GM21367 (cell line): ENCODE results near the gene NCEH1.
"Not testable (repeated sequence)": the region's sequence is repeated elsewhere in the genome, so short reads cannot be mapped to it uniquely, and the experiment has no call there.

Experiments
- ATAC-seq: cut with Tn5 transposase; IDR thresholded peaks from one replicate; pipeline ENCODE4 v1.9.1; 2021; ENCODE audit not compliant: unreplicated experiment

Gene NCEH1

DNA sequence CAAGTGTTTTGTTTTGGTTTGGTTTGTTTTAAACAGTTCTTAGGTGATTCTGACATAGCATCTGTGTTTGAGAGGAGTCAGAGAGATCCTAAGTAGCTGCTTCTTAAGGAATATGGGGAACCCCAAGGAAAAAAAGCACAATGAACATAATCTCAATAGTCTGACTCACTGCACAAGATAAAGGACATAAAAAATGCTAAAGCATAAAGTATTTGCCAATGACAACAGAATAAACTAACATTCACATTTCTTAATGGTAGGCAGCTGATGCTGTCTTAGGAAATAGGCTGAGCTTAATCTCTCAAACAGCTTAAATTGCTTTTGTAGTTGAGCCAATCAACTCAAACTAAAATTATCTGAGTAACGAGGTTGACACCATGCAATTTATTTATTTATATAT lies 2.9 kb downstream of the NCEH1 start:
- ATAC-seq: no peak

DNA sequence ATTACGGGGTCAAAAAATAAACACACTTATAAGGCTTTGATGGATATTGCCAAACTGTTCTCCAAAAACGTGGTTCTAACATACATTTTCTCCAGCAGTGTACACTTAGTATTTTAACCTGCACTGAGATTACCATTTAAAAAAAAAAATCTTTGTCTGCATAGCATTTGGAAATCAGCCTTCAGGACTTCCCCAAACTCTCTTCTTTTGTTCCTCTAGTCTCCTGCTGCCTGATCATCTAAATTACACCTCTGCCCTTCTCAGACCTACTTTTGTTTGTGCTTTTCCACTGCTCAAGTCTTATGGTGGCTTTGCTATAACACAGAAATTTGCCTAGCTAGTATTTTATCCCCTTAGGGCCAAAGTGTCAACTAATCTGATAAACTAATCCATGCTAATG lies 3.8 kb downstream of the NCEH1 start:
- ATAC-seq: no peak

- no peak for ATAC-seq
These were observed 5.7 kb downstream of the NCEH1 start for GRCh38 chr3:172705170-172705569.

GRCh38 chr3:172704001-172704400 lies 6.9 kb downstream of the NCEH1 start:
- no peak for ATAC-seq

- not testable (repeated sequence) for ATAC-seq
These were observed 8.1 kb downstream of the NCEH1 start for GRCh38 chr3:172702731-172703130.

- ATAC-seq: no peak
These were observed 8.6 kb downstream of the NCEH1 start for GRCh38 chr3:172702256-172702655.

- ATAC-seq: no peak
These were observed 9.1 kb downstream of the NCEH1 start for GRCh38 chr3:172701751-172702150.

DNA sequence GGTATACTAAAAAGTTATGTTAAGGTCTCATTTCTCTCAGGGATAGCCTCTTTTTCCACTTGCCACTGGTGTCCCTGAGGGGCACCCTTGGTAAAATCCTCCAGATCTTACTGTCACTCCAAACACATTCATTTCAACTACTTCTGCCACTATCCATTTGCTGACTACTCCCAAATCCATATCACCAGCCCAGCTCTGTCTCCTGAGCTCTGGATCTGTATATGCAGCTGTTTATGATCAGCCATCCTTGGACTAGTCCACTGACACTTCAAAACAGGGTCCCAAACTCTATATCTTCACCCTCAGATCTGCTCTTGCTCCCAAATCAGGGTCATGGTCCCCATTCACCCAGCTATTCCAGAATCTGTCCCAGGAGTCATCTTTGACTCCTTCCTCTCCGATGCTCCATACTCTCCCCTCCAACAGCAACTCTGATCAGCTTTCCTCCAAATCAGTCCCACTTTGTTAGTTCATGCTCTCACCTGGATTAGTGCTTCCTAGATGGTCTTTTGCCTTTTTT lies 9.9 kb downstream of the NCEH1 start:
- no peak for ATAC-seq

GRCh38 chr3:172700256-172700655 lies 10.6 kb downstream of the NCEH1 start:
- no peak for ATAC-seq

DNA sequence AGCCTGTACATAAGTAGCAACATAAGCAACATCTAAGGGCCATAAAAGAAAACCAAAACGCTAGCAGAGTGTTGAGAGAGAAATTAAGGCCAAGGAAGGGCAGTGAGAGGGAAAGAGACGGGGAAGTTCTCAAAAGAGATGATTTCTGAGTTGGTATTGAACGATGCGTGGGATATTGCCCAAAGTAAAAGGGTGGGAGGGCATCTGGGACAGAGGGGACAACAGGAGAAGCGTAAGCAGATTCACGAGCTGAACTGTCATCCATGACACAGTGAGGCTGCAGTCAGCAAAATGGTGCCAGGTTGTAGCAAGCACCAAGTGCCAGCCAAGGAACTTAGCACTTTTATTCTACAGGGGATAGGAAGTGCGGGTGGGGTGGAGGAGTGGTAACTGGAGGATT lies 11.8 kb downstream of the NCEH1 start:
- ATAC-seq: no peak

- no peak for ATAC-seq
These were observed 12.2 kb downstream of the NCEH1 start for GRCh38 chr3:172698631-172699030.

GRCh38 chr3:172697558-172697957 lies 13.3 kb downstream of the NCEH1 start:
- ATAC-seq: no peak

- no peak for ATAC-seq
These were observed 14.5 kb downstream of the NCEH1 start for GRCh38 chr3:172696357-172696756.

- no peak for ATAC-seq
These were observed 16.2 kb downstream of the NCEH1 start for GRCh38 chr3:172694573-172695246.

GRCh38 chr3:172692751-172693338 lies 18.0 kb downstream of the NCEH1 start:
- ATAC-seq: peak; percentile 79

- ATAC-seq: no peak
These were observed 19.9 kb downstream of the NCEH1 start for GRCh38 chr3:172690936-172691335.

- no peak for ATAC-seq
These were observed 22.3 kb downstream of the NCEH1 start for GRCh38 chr3:172688588-172688987.

GRCh38 chr3:172687501-172687900 lies 23.4 kb downstream of the NCEH1 start:
- ATAC-seq: no peak

DNA sequence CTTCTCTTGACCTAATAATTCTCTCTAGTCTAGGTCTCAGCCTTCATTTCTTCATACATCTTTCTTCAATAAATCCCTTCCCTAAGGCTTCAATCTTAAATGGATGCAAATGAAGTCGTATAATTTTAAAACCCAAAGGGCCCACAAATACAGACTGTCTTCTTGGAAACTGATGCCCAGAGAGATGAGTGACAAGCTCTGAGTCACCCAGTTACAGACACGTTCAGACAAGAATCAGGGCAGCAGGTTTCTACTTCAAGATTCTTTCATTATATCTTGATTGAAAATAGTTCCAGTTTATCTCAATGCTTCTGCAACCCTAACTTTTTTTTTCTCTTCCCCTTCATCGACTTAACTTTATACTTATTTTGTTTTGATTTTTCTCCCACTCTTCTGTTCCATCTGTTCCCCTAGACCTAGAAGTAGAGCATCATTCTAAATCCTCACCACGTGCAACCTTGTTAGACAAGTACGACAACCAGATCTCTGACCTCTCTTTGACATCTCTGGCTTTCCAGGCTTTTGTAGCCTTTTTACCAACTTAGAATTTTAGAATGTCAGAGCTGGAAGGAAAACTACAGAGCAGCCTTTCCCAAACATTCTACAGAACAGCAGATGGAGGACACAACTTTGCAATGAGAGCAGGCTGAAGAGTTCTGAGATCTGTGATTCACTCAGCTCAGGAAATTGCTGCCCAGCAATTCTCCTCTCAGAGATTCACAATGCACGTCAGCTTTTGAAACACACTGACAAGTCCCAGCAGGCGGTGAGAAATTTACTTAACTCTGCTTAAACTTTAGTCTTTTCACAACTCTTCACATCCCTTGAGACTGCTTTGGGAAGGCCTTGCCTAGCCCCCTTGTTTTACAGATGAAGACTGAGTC lies 25.3 kb downstream of the NCEH1 start:
- ATAC-seq: no peak

DNA sequence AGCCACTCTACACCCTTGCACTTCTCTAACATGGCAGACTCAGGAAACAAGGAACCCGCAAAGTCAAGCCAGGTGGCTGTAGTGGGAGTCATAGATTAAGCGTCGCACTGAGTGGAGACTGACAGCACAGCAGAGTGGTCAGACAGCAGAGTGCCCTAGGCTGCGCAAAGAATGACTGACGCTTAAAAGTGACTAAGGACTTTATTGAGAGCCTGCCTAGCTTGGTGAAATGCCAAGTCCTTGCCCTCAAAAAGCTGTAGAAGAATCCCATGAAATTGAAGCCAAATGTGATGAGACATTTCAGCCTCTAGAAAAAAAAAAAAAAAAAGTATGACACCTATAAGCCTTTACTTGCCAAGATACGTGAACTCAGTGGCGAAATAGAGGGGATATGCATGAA lies 30.2 kb downstream of the NCEH1 start:
- no peak for ATAC-seq

DNA sequence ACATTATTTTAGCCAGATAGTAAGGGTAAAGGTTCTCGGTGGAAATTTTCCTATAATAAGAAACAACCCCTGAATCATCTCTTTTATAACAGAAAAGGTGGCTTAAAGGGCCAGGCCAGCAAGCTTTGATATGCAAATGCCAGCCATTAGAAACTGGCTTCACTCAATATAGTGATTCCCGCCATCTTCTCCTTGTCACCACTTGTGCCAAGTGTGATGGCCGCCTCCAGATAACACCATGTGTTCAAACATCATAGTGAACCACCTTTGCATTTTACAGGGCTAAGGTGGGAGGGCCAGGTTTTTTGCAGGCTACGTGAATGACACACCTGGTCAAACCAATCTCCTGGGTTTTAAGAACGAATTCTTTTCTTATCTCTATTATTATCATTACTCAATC lies 31.3 kb downstream of the NCEH1 start:
- ATAC-seq: no peak

DNA sequence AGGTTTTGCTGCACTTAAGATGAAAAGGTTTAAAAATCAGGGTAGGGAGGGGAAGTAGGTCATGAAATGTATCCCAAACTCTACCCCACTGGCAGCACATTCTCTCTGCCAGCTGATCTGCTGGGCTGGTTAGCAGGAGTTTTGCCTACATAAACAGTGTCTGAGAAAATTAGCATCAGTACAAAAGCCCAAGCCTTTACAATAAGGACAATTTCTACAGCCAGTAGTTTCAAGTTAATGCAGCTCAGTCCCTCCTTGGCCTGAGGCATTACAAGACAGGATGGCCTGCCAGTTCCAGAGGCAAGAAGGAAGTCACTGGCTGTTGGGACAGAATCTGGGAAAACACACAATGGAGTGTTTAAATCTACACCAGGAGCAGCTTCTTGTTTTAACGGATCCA lies 32.8 kb downstream of the NCEH1 start:
- no peak for ATAC-seq
